B cell (primary cell): Measurements from ENCODE around the gene ZNF827. TPM values are rescaled to one million over a fixed set of nuclear protein-coding genes. Genes with fewer than 3 reads are reported as not detected.

Experiments
- ATAC-seq: fragments of 200-7000 bp; cut with Tn5 transposase; one replicate; pipeline ENCODE4 v1.10.0; 2021; ENCODE audit warnings: low read depth, mild to moderate bottlenecking, moderate number of reproducible peaks, moderate library complexity
- CTCF ChIA-PET: fragments of 350-600 bp; sonication (Branson Sonifier 250); formaldehyde crosslinking; loops from one replicate; lab custom pipeline; 2021; ENCODE audit warnings: antibody characterized with exemption, inconsistent platforms; lab: Charles Lee
- POLR2A ChIA-PET: fragments of 350-600 bp; sonication (Branson Sonifier 250); formaldehyde crosslinking; loops from one replicate; lab custom pipeline; 2021; ENCODE audit warnings: antibody characterized with exemption; lab: Charles Lee
- DNase-seq: peaks from one replicate; pipeline ENCODE4 v3.0.0; 2013
- H2AFZ ChIP-seq: 2 replicates; pipeline ENCODE4 v1.6.1; 2012; ENCODE audit warnings: mild to moderate bottlenecking, low read depth, low read length; ENCODE audit not compliant: insufficient read depth, poor library complexity, severe bottlenecking
- H3K27ac ChIP-seq, 2 donors: 1 replicate in 1 of 2; 2 replicates in 1 of 2; pipeline ENCODE4 v1.5.1; 2012 to 2013; ENCODE audit warnings: low read length in 2 of 2, mild to moderate bottlenecking in 2 of 2, moderate library complexity in 1 of 2
- H3K27me3 ChIP-seq, 4 experiments: fragments of 200-600 bp in 1 of 4; sonication (generic) in 1 of 4; replicated peaks in 1 of 4; 1 replicate in 2 of 4; 2 replicates in 2 of 4; pipeline versions ENCODE4 v1.6.1 to v1.7.0; 2013 to 2016; ENCODE audit warnings: low read length in 3 of 4, mild to moderate bottlenecking in 2 of 4, mixed read lengths in 1 of 4, moderate library complexity in 1 of 4; ENCODE audit not compliant: insufficient read depth in 4 of 4, control insufficient read depth in 3 of 4; ENCODE audit errors: control extremely low read depth in 1 of 4
- H3K36me3 ChIP-seq, 2 experiments: replicated peaks in 1 of 2; 1 replicate in 1 of 2; 2 replicates in 1 of 2; pipeline versions ENCODE4 v1.6.1 to v1.7.1; 2013; ENCODE audit warnings: low read length in 1 of 2; ENCODE audit not compliant: insufficient read depth in 2 of 2, control insufficient read depth in 1 of 2; ENCODE audit errors: control extremely low read depth in 1 of 2, extremely low read depth in 1 of 2
- H3K4me1 ChIP-seq, 2 donors: fragments of 200-600 bp in 1 of 2; sonication (generic) in 1 of 2; 1 replicate in 1 of 2; 2 replicates in 1 of 2; pipeline versions ENCODE4 v1.5.1 to v1.6.1; 2013 to 2017; ENCODE audit warnings: low read length in 2 of 2; ENCODE audit not compliant: control insufficient read depth in 2 of 2, insufficient read depth in 2 of 2
- H3K4me2 ChIP-seq: replicated peaks from 2 replicates; pipeline ENCODE3; 2012; ENCODE audit warnings: mild to moderate bottlenecking, low read depth, low read length; ENCODE audit not compliant: poor library complexity, severe bottlenecking
- H3K4me3 ChIP-seq, 5 experiments: fragments of 200-600 bp in 1 of 5; sonication (generic) in 1 of 5; 1 replicate in 3 of 5; 2 replicates in 2 of 5; pipeline versions ENCODE4 v1.5.1 to v1.7.0; 2011 to 2016; ENCODE audit warnings: low read length in 4 of 5, mild to moderate bottlenecking in 4 of 5, low read depth in 2 of 5, control low read depth in 1 of 5, moderate library complexity in 1 of 5; ENCODE audit not compliant: insufficient read depth in 1 of 5; ENCODE audit errors: control extremely low read depth in 1 of 5, extremely low read depth in 1 of 5
- H3K79me2 ChIP-seq: fragments of 200-600 bp; sonication (generic); one replicate; pipeline ENCODE4 v1.6.0; 2016; ENCODE audit warnings: low read length; ENCODE audit not compliant: control insufficient read depth, insufficient read depth
- H3K9ac ChIP-seq: fragments of 200-600 bp; sonication (generic); 2 replicates; pipeline ENCODE4 v1.6.1; 2017; ENCODE audit warnings: mild to moderate bottlenecking, low read length, moderate library complexity
- H3K9me3 ChIP-seq, 3 donors: one replicate each; pipeline versions ENCODE4 v1.6.1 to v1.7.1; 2013; ENCODE audit warnings: low read length in 2 of 3; ENCODE audit not compliant: control insufficient read depth in 2 of 3, insufficient read depth in 1 of 3; ENCODE audit errors: control extremely low read depth in 1 of 3
- H4K20me1 ChIP-seq: 2 replicates; pipeline ENCODE4 v1.6.0; 2012; ENCODE audit warnings: mild to moderate bottlenecking, low read length; ENCODE audit not compliant: insufficient read depth, control insufficient read depth, poor library complexity, severe bottlenecking
- H3K27ac Mint-ChIP-seq: one replicate; pipeline ENCODE4 v1.8.0; 2021; ENCODE audit warnings: mixed read lengths
- H3K27me3 Mint-ChIP-seq: one replicate; pipeline ENCODE4 v1.8.0; 2021; ENCODE audit warnings: mixed read lengths
- H3K4me1 Mint-ChIP-seq: one replicate; pipeline ENCODE4 v1.8.0; 2021; ENCODE audit warnings: mixed read lengths
- H3K4me3 Mint-ChIP-seq: one replicate; pipeline ENCODE4 v1.8.0; 2021; ENCODE audit warnings: mixed read lengths
- H3K9me3 Mint-ChIP-seq: one replicate; pipeline ENCODE4 v1.8.0; 2022; ENCODE audit warnings: mixed read lengths; ENCODE audit not compliant: insufficient read depth
- EZH2 ChIP-seq: IDR thresholded peaks from 2 replicates; pipeline ENCODE4 v1.6.1; 2012; ENCODE audit warnings: borderline replicate concordance, low read depth, mild to moderate bottlenecking, moderate library complexity, low read length; ENCODE audit not compliant: insufficient read depth, poor library complexity, severe bottlenecking
- WGBS: methylation state at CpG from one replicate; pipeline ENCODE4 v1.1.5; 2013; ENCODE audit warnings: missing lambda C conversion rate; ENCODE audit not compliant: insufficient coverage; 5-methylcytosine and 5-hydroxymethylcytosine counted together
- intact Hi-C: fragments of 100-400 bp; cut with micrococcal nuclease; formaldehyde crosslinking; loops from one replicate; pipeline ENCODE4 v1.10.0; 2022
- polyA plus RNA-seq: library from polyadenylated mRNA; depleted of rRNA; stranded (reverse); fragments of >200 nt; gene quantifications from 2 replicates; pipeline ENCODE4 v1.2.3, GENCODE V29; 2012
- total RNA-seq, 2 donors: library from RNA; stranded (reverse); fragments of 120-200 nt in 1 of 2; gene quantifications; 1 replicate in 1 of 2; 2 replicates in 1 of 2; pipeline versions ENCODE4 v1.2.3 to v1.2.4, GENCODE V29; 2013 to 2022
- TF ChIP-seq, protein P1 (sequence below): fragments of 200-600 bp; IDR thresholded peaks from one replicate; pipeline ENCODE4 v1.8.0; 2022; ENCODE audit warnings: antibody characterized with exemption, mild to moderate bottlenecking

Gene ZNF827
- total and polyA plus RNA-seq, 2 donors (not counting 1 experiment from before 2014, with no cell fraction given) = 20.6 to 30.1 TPM

DNA sequence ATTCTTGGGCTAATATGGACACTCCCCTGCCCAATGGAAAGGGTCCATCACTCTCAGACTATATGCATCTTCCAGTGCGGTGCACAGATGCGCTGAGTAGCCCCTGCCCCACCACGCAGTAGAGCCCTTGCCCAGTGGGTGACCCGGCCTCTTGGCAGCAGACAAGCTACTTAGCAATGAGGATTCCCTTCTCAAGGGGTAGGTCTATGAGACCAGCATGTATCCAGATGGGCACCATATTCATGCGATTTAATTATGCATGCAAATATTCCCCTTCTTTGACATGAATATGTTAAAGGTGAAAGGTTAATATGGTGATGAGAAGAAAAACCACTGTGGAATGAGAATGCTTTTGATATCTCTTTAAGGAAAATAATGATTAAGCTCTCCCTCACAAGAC is 77.7 kb downstream of the ZNF827 start:
- intact Hi-C loops = no loop called here
- ChIA-PET CTCF (no interaction called here), POLR2A (no interaction called here)
- no peaks in the 10 kb centered on the region for H3K27me3 ChIP-seq
- ATAC-seq = no peak
- H4K20me1 ChIP-seq = no peaks in the 10 kb centered on the region
- H2AFZ ChIP-seq = no peak overlapping the region
- no peaks in the 10 kb centered on the region for H3K27me3 Mint-ChIP-seq
- H3K4me3 ChIP-seq = no peak overlapping the region
- H3K4me1 Mint-ChIP-seq = peaks cover 6% of the 10 kb centered on the region
- DNase-seq = no peak
- no peak overlapping the region for H3K9ac ChIP-seq
- H3K9me3 ChIP-seq = no peaks in the 10 kb centered on the region
- H3K27ac ChIP-seq = no peak overlapping the region
- H3K4me2 ChIP-seq = no peak overlapping the region
- no peak overlapping the region for H3K27ac Mint-ChIP-seq
- H3K36me3 ChIP-seq = peaks cover 1 to 20% of the 10 kb centered on the region in 2 experiments
- no peaks in the 10 kb centered on the region for H3K9me3 Mint-ChIP-seq
- no peak for TF ChIP-seq EZH2
- TF ChIP-seq, protein P1, sequence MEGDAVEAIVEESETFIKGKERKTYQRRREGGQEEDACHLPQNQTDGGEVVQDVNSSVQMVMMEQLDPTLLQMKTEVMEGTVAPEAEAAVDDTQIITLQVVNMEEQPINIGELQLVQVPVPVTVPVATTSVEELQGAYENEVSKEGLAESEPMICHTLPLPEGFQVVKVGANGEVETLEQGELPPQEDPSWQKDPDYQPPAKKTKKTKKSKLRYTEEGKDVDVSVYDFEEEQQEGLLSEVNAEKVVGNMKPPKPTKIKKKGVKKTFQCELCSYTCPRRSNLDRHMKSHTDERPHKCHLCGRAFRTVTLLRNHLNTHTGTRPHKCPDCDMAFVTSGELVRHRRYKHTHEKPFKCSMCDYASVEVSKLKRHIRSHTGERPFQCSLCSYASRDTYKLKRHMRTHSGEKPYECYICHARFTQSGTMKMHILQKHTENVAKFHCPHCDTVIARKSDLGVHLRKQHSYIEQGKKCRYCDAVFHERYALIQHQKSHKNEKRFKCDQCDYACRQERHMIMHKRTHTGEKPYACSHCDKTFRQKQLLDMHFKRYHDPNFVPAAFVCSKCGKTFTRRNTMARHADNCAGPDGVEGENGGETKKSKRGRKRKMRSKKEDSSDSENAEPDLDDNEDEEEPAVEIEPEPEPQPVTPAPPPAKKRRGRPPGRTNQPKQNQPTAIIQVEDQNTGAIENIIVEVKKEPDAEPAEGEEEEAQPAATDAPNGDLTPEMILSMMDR = no peak
- H3K4me3 Mint-ChIP-seq = no peak overlapping the region
- H3K4me1 ChIP-seq = no peaks in the 10 kb centered on the region
- no peaks in the 10 kb centered on the region for H3K79me2 ChIP-seq
- 98% methylated on average over 4 of the region's 5 CpGs for WGBS

DNA sequence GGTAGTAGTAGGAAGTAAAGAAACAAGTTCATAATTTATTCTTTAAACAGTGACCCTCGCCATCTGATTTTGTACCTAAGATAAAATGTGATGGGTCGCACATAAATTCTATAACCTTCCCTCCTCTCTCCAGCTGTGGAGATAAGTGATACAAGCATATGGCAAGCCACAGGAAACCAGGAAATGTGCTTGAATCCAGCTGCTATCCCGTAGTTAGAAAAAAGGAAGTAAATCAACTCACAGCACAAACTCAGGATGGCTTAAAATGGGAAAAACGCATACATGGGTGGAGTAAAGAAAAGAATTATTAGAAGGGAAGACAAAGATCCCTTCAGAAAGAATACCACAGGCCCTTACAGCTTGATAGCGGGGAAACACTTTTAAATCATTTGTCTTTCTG is 78.2 kb downstream of the ZNF827 start:
- no peak overlapping the region for H3K27ac Mint-ChIP-seq
- peaks cover 4% of the 10 kb centered on the region for H3K4me1 Mint-ChIP-seq
- no peaks in the 10 kb centered on the region for H4K20me1 ChIP-seq
- no CpG with 5 or more reads among the region's 5 CpGs for WGBS
- no peak overlapping the region for H2AFZ ChIP-seq
- intact Hi-C loops = no loop called here
- no peaks in the 10 kb centered on the region for H3K4me1 ChIP-seq
- no peak for DNase-seq
- TF ChIP-seq EZH2 = no peak
- TF ChIP-seq, protein P1 = no peak
- no peaks in the 10 kb centered on the region for H3K79me2 ChIP-seq
- no peak overlapping the region for H3K9ac ChIP-seq
- H3K4me2 ChIP-seq = no peak overlapping the region
- H3K27me3 Mint-ChIP-seq = no peaks in the 10 kb centered on the region
- H3K36me3 ChIP-seq = peaks cover 1 to 20% of the 10 kb centered on the region in 2 experiments
- H3K27ac ChIP-seq = no peak overlapping the region
- POLR2A ChIA-PET = no interaction called here
- H3K4me3 Mint-ChIP-seq = no peak overlapping the region
- no peaks in the 10 kb centered on the region for H3K9me3 Mint-ChIP-seq
- CTCF ChIA-PET = no interaction called here
- H3K4me3 ChIP-seq = no peak overlapping the region
- no peaks in the 10 kb centered on the region for H3K9me3 ChIP-seq
- no peak for ATAC-seq
- no peaks in the 10 kb centered on the region for H3K27me3 ChIP-seq
